Esophagus squamous epithelium (tissue), 5 donors: ENCODE measurements around the gene PCDHGA6. TPM values are rescaled to one million over a fixed set of nuclear protein-coding genes. Genes with fewer than 3 reads are reported as not detected.
A peak's percentile ranks its signal among the peaks of the same experiment; 100 is the strongest.
"Not testable (repeated sequence)": the region's sequence is repeated elsewhere in the genome, so short reads cannot be mapped to it uniquely, and the experiment has no call there.

Experiments used
- DNase-seq: peaks from one replicate; lab custom pipeline; 2025; lab: John Stamatoyannopoulos, UW
- H3K27ac ChIP-seq, 4 donors: fragments of 200-600 bp; sonication (generic); one replicate each; pipeline ENCODE4 v1.5.1; 2016 to 2019; ENCODE audit warnings: mild to moderate bottlenecking in 1 of 4
- H3K27me3 ChIP-seq, 4 donors: fragments of 200-600 bp; sonication (generic); 1 replicate in 3 of 4; 2 replicates in 1 of 4; pipeline versions ENCODE4 v1.5.1 to v1.6.0; 2017 to 2021; ENCODE audit warnings: antibody characterized with exemption in 1 of 4
- H3K36me3 ChIP-seq, 3 donors: fragments of 200-600 bp; sonication (generic); one replicate each; pipeline ENCODE4 v1.5.1; 2016 to 2019
- H3K4me1 ChIP-seq, 3 donors: fragments of 200-600 bp; sonication (generic); one replicate each; pipeline ENCODE4 v1.5.1; 2017 to 2019
- H3K4me3 ChIP-seq, 4 donors: fragments of 200-600 bp; sonication (generic); 1 replicate in 3 of 4; 2 replicates in 1 of 4; pipeline ENCODE4 v1.5.1; 2016 to 2019; ENCODE audit warnings: mild to moderate bottlenecking in 2 of 4, moderate library complexity in 1 of 4
- H3K9me3 ChIP-seq, 3 donors: fragments of 200-600 bp; sonication (generic); one replicate each; pipeline ENCODE4 v1.5.1; 2016 to 2019
- CTCF ChIP-seq, 6 experiments: fragments of 450-650 bp in 4 of 6; fragments of 200-600 bp in 2 of 6; sonication (generic) in 2 of 6; IDR thresholded peaks; one replicate each; pipeline ENCODE4 v1.5.1; 2016 to 2019; ENCODE audit warnings: antibody characterized with exemption in 6 of 6, mild to moderate bottlenecking in 4 of 6, moderate library complexity in 4 of 6
- POLR2A ChIP-seq, 4 donors: fragments of 450-650 bp; IDR thresholded peaks; one replicate each; pipeline ENCODE4 v1.6.1; 2017; ENCODE audit warnings: antibody characterized with exemption in 4 of 4, mild to moderate bottlenecking in 4 of 4, moderate library complexity in 3 of 4
- WGBS, 2 donors: methylation state at CpG; one replicate each; pipeline ENCODE4 v1.1.5; 2018; 5-methylcytosine and 5-hydroxymethylcytosine counted together
- intact Hi-C: fragments of 100-400 bp; cut with DNase I; formaldehyde crosslinking; loops from one replicate; pipeline ENCODE4 v1.15.0; 2022
- total RNA-seq, 4 donors: library from RNA; depleted of rRNA; stranded (reverse); fragments of >200 nt; gene quantifications; one replicate each; pipeline ENCODE4 v1.1.0, GENCODE V29; 2016
- donor health status: DM: yes; HTN: yes; CAD: no.

PCDHGA6 gene
- total RNA-seq, 4 donors from 2014 or later, result 0.76 to 2.9 (median 2.0) TPM

- Histone ChIP-seq H3K9me3 (peaks cover 0 to 70% (median 47%) of the 10 kb centered on the region in 3 donors), H3K4me1 (peaks cover 0 to 7% (median 0%) of the 10 kb centered on the region in 3 donors), H3K4me3 (peak within 1 kb of the TSS in 3 of 4 donors; percentile 22 to 46 (median 34)), H3K27me3 (peaks cover 0 to 63% (median 0%) of the 10 kb centered on the region in 4 donors), H3K27ac (no peak within 1 kb of the TSS), H3K36me3 (no peaks in the 10 kb centered on the region)
- peak in 4 of 6 experiments; percentile 10 to 40 (median 18) for TF ChIP-seq CTCF (IDR thresholded peaks at IDR 0.05)
- no peak for TF ChIP-seq POLR2A (IDR thresholded peaks at IDR 0.05)
- DNase-seq, result no peak
- WGBS, 2 donors, result 27 to 28% methylated on average over 18 to 24 of the region's 27 CpGs
- intact Hi-C loops, result no loop called here
Measured at GRCh38 chr5:141338538-141339306, 35.0 kb upstream of the PCDHGA6 start, which contains the start of gene PCDHGA2. Gene PCDHGA2, plus strand, starts transcription at chr5:141338760.

- H3K36me3 ChIP-seq, H3K27ac ChIP-seq, intact Hi-C loops, H3K4me1 ChIP-seq, DNase-seq, H3K4me3 ChIP-seq: not testable (repeated sequence)
- Histone ChIP-seq H3K27me3 (peaks cover 0 to 64% (median 0%) of the 10 kb centered on the region in 4 donors), H3K9me3 (peaks cover 0 to 79% (median 55%) of the 10 kb centered on the region in 3 donors)
- WGBS, 2 donors, result 85 to 87% methylated on average over 7 to 13 of the region's 45 CpGs
Measured at GRCh38 chr5:141340781-141341354, 32.8 kb upstream of the PCDHGA6 start.

GRCh38 chr5:141342773-141343172 lies 30.9 kb upstream of the PCDHGA6 start:
- TF ChIP-seq CTCF (IDR thresholded peaks at IDR 0.05) (no peak), POLR2A (IDR thresholded peaks at IDR 0.05) (no peak)
- peaks cover 0 to 94% (median 64%) of the 10 kb centered on the region in 3 donors for H3K9me3 ChIP-seq
- no peaks in the 10 kb centered on the region for H3K36me3 ChIP-seq
- intact Hi-C loops, result no loop called here
- H3K27ac ChIP-seq, result no peak overlapping the region
- WGBS, 2 donors, result 20 to 50% methylated on average over 1 of the region's 1 CpG
- H3K27me3 ChIP-seq, result peaks cover 0 to 68% (median 0%) of the 10 kb centered on the region in 4 donors
- H3K4me3 ChIP-seq, result no peak overlapping the region
- H3K4me1 ChIP-seq, result peaks cover 0 to 7% (median 0%) of the 10 kb centered on the region in 3 donors
- no peak for DNase-seq

- no peak for DNase-seq
- H3K36me3 ChIP-seq, result no peaks in the 10 kb centered on the region
- H3K4me1 ChIP-seq, result peaks cover 0 to 7% (median 0%) of the 10 kb centered on the region in 3 donors
- H3K27me3 ChIP-seq, result peaks cover 0 to 63% (median 0%) of the 10 kb centered on the region in 4 donors
- TF ChIP-seq CTCF (IDR thresholded peaks at IDR 0.05) (peak in 2 of 6 experiments; percentile 13 to 23), POLR2A (IDR thresholded peaks at IDR 0.05) (no peak)
- intact Hi-C loops, result no loop called here
- H3K9me3 ChIP-seq, result peaks cover 0 to 94% (median 59%) of the 10 kb centered on the region in 3 donors
- H3K4me3 ChIP-seq, result peak within 1 kb of the TSS in 2 of 4 donors; percentile 17 to 31
- H3K27ac ChIP-seq, result no peak within 1 kb of the TSS
- WGBS, 2 donors, result 31 to 33% methylated on average over 9 of the region's 9 CpGs
Measured at GRCh38 chr5:141343242-141343952, 30.3 kb upstream of the PCDHGA6 start, which contains the start of gene PCDHGA3. Gene PCDHGA3, plus strand, starts transcription at chr5:141343829. Its CDS starts 205 bp downstream, at chr5:141344034.

GRCh38 chr5:141343953-141344463 lies 29.7 kb upstream of the PCDHGA6 start:
- Histone ChIP-seq H3K4me1 (peaks cover 0 to 1% (median 0%) of the 10 kb centered on the region in 3 donors), H3K9me3 (peaks cover 0 to 94% (median 55%) of the 10 kb centered on the region in 3 donors), H3K27ac (no peak overlapping the region), H3K4me3 (peak overlapping the region in 2 of 4 donors; percentile 17 to 31), H3K36me3 (no peaks in the 10 kb centered on the region), H3K27me3 (peaks cover 0 to 63% (median 0%) of the 10 kb centered on the region in 4 donors)
- 35 to 48% methylated on average over 27 to 28 of the region's 31 CpGs for WGBS, 2 donors
- no peak for DNase-seq
- intact Hi-C loops, result no loop called here
- TF ChIP-seq CTCF (IDR thresholded peaks at IDR 0.05) (no peak), POLR2A (IDR thresholded peaks at IDR 0.05) (no peak)
